Fibroblast of skin of abdomen (primary cell): ENCODE results near the gene KCNIP3.
"Not testable (repeated sequence)": the region's sequence is repeated elsewhere in the genome, so short reads cannot be mapped to it uniquely, and the experiment has no call there.

Experiments used
- DNase-seq: peaks from one replicate; pipeline ENCODE4 v3.0.0-alpha.2; 2013

KCNIP3 gene

GRCh38 chr2:95387358-95387757 is 90.2 kb downstream of the KCNIP3 start:
- no peak for DNase-seq

- no peak for DNase-seq
These were observed 91.0 kb downstream of the KCNIP3 start for GRCh38 chr2:95388091-95388692.

GRCh38 chr2:95388856-95389244 is 91.7 kb downstream of the KCNIP3 start:
- DNase-seq = no peak

GRCh38 chr2:95389245-95390119 is 92.3 kb downstream of the KCNIP3 start:
- DNase-seq = peak; percentile 62

GRCh38 chr2:95390272-95390880 is 93.2 kb downstream of the KCNIP3 start:
- DNase-seq = no peak

- no peak for DNase-seq
These were observed 93.8 kb downstream of the KCNIP3 start for GRCh38 chr2:95390881-95391321.

- no peak for DNase-seq
These were observed 94.6 kb downstream of the KCNIP3 start for GRCh38 chr2:95391641-95392310.

- no peak for DNase-seq
These were observed 95.2 kb downstream of the KCNIP3 start for GRCh38 chr2:95392320-95392719.

- DNase-seq = no peak
These were observed 95.7 kb downstream of the KCNIP3 start for GRCh38 chr2:95392730-95393455.

GRCh38 chr2:95393901-95394300 is 96.8 kb downstream of the KCNIP3 start:
- no peak for DNase-seq

- DNase-seq = no peak
These were observed 101.9 kb downstream of the KCNIP3 start for GRCh38 chr2:95399061-95399460.

GRCh38 chr2:95401480-95401879 is 104.3 kb downstream of the KCNIP3 start:
- no peak for DNase-seq

- not testable (repeated sequence) for DNase-seq
These were observed 104.8 kb downstream of the KCNIP3 start for GRCh38 chr2:95402004-95402369.

- peak; percentile 91 for DNase-seq
These were observed 105.4 kb downstream of the KCNIP3 start, which contains the start of gene FAHD2A for GRCh38 chr2:95402370-95403203. FAHD2A (plus strand) TSS chr2:95402708; CDS start chr2:95405559, 2,851 bp downstream.

- DNase-seq = peak; percentile 38
These were observed 106.1 kb downstream of the KCNIP3 start for GRCh38 chr2:95403204-95403721.

- not testable (repeated sequence) for DNase-seq
These were observed 106.7 kb downstream of the KCNIP3 start for GRCh38 chr2:95403824-95404223.

- DNase-seq = not testable (repeated sequence)
These were observed 107.5 kb downstream of the KCNIP3 start for GRCh38 chr2:95404676-95405075.

- DNase-seq = peak; percentile 28
These were observed 114.1 kb downstream of the KCNIP3 start for GRCh38 chr2:95411239-95411638.

GRCh38 chr2:95414015-95414594 is 117.0 kb downstream of the KCNIP3 start:
- DNase-seq = peak; percentile 78

GRCh38 chr2:95415138-95415537 is 118.0 kb downstream of the KCNIP3 start:
- not testable (repeated sequence) for DNase-seq

GRCh38 chr2:95415561-95415960 is 118.4 kb downstream of the KCNIP3 start:
- not testable (repeated sequence) for DNase-seq
